Esophagus muscularis mucosa (tissue), 4 donors: ENCODE data around the gene ASIP. TPM values are rescaled to one million over a fixed set of nuclear protein-coding genes. Genes with fewer than 3 reads are reported as not detected.

Source experiments
- DNase-seq: peaks from one replicate; pipeline ENCODE4 v3.0.0-alpha.2; 2017; ENCODE audit errors: extremely low spot score
- H3K27ac ChIP-seq, 4 donors: fragments of 200-600 bp; sonication (generic); replicated peaks in 1 of 4; 1 replicate in 3 of 4; 2 replicates in 1 of 4; pipeline ENCODE4 v1.5.1; 2016 to 2019; ENCODE audit warnings: mild to moderate bottlenecking in 1 of 4
- H3K27me3 ChIP-seq, 4 donors: fragments of 200-600 bp; sonication (generic); one replicate each; pipeline versions ENCODE4 v1.5.1 to v1.6.0; 2016 to 2019
- H3K36me3 ChIP-seq, 4 donors: fragments of 200-600 bp; sonication (generic); one replicate each; pipeline ENCODE4 v1.5.1; 2016 to 2019
- H3K4me1 ChIP-seq, 4 donors: fragments of 200-600 bp; sonication (generic); one replicate each; pipeline ENCODE4 v1.5.1; 2016 to 2019
- H3K4me3 ChIP-seq, 4 donors: fragments of 200-600 bp; sonication (generic); 1 replicate in 2 of 4; 2 replicates in 2 of 4; pipeline ENCODE4 v1.5.1; 2016 to 2019; ENCODE audit warnings: mild to moderate bottlenecking in 4 of 4, moderate library complexity in 1 of 4
- H3K9me3 ChIP-seq, 4 donors: fragments of 200-600 bp; sonication (generic); 1 replicate in 3 of 4; 2 replicates in 1 of 4; pipeline ENCODE4 v1.5.1; 2016 to 2019
- CTCF ChIP-seq, 3 experiments: fragments of 200-600 bp in 2 of 3; fragments of 450-650 bp in 1 of 3; sonication (generic) in 2 of 3; IDR thresholded peaks; one replicate each; pipeline ENCODE4 v1.5.1; 2017 to 2019; ENCODE audit warnings: antibody characterized with exemption in 3 of 3, mild to moderate bottlenecking in 2 of 3, moderate library complexity in 1 of 3
- EP300 ChIP-seq: sonication (generic); formaldehyde crosslinking; IDR thresholded peaks from one replicate; pipeline ENCODE4 v1.6.1; 2017; ENCODE audit warnings: antibody characterized with exemption
- POLR2A ChIP-seq: fragments of 450-650 bp; IDR thresholded peaks from one replicate; pipeline ENCODE4 v1.6.1; 2017; ENCODE audit warnings: antibody characterized with exemption, moderate library complexity, mild to moderate bottlenecking, low read depth
- POLR2AphosphoS5 ChIP-seq, 2 donors: sonication (generic); formaldehyde crosslinking; IDR thresholded peaks; one replicate each; pipeline ENCODE4 v1.6.1; 2017; ENCODE audit warnings: antibody characterized with exemption in 2 of 2
- WGBS: methylation state at CpG from one replicate; pipeline ENCODE4 v1.1.5; 2018; 5-methylcytosine and 5-hydroxymethylcytosine counted together
- intact Hi-C: fragments of 100-400 bp; cut with DNase I; formaldehyde crosslinking; loops from one replicate; pipeline ENCODE4 v1.15.1; 2023
- total RNA-seq, 4 donors: library from RNA; depleted of rRNA; stranded (reverse); fragments of >200 nt; gene quantifications; one replicate each; pipeline versions ENCODE4 v1.1.0 to v1.2.1, GENCODE V29; 2016

Gene ASIP
- total RNA-seq, 4 donors from 2014 or later = not detected

- no peak overlapping the region for H3K27ac ChIP-seq
- intact Hi-C loops = loop anchor here (10.0 kb wide), 1 partner anchor 399 kb away; the partner anchor contains the start of gene TP53INP2
- DNase-seq = no peak
- no peaks in the 10 kb centered on the region for H3K36me3 ChIP-seq
- H3K9me3 ChIP-seq = no peaks in the 10 kb centered on the region
- H3K4me3 ChIP-seq = no peak overlapping the region
- TF ChIP-seq POLR2A (no peak), POLR2AphosphoS5 (IDR thresholded peaks at IDR 0.05) (no peak), CTCF (IDR thresholded peaks at IDR 0.05) (no peak), EP300 (no peak)
- peaks cover 16 to 23% (median 19%) of the 10 kb centered on the region in 4 donors for H3K4me1 ChIP-seq
- WGBS = 78% methylated on average over 19 of the region's 19 CpGs
- no peaks in the 10 kb centered on the region for H3K27me3 ChIP-seq
Measured at GRCh38 chr20:34305333-34306230, 64.4 kb downstream of the ASIP start.

GRCh38 chr20:34309691-34310090, 68.5 kb downstream of the ASIP start:
- H3K36me3 ChIP-seq = no peaks in the 10 kb centered on the region
- H3K4me3 ChIP-seq = no peak overlapping the region
- no peak for DNase-seq
- H3K9me3 ChIP-seq = no peaks in the 10 kb centered on the region
- 95% methylated on average over 3 of the region's 3 CpGs for WGBS
- peaks cover 7 to 20% (median 19%) of the 10 kb centered on the region in 4 donors for H3K4me1 ChIP-seq
- intact Hi-C loops = loop anchor here (10.0 kb wide), 3 partner anchors 215 to 465 kb away; partner anchors contain the start of gene TP53INP2
- peaks cover 0 to 15% (median 7%) of the 10 kb centered on the region in 4 donors for H3K27me3 ChIP-seq
- TF ChIP-seq EP300 = no peak
- TF ChIP-seq CTCF (IDR thresholded peaks at IDR 0.05) = no peak
- TF ChIP-seq POLR2A = no peak
- TF ChIP-seq POLR2AphosphoS5 (IDR thresholded peaks at IDR 0.05) = no peak
- H3K27ac ChIP-seq = no peak overlapping the region

- H3K27ac ChIP-seq = no peak overlapping the region
- 89% methylated on average over 19 of the region's 19 CpGs for WGBS
Measured at GRCh38 chr20:34310481-34311117, 69.4 kb downstream of the ASIP start.

More at GRCh38 chr20:34310481-34311117, 69.4 kb downstream of the ASIP start:
- TF ChIP-seq POLR2A (no peak), EP300 (no peak), CTCF (IDR thresholded peaks at IDR 0.05) (no peak), POLR2AphosphoS5 (IDR thresholded peaks at IDR 0.05) (no peak)
- intact Hi-C loops = loop anchor here (10.0 kb wide), 2 partner anchors 214 to 464 kb away; no protein-coding TSS in a partner anchor
- no peak for DNase-seq
- H3K9me3 ChIP-seq = no peaks in the 10 kb centered on the region
- H3K36me3 ChIP-seq = no peaks in the 10 kb centered on the region
- H3K4me1 ChIP-seq = peaks cover 7 to 20% (median 19%) of the 10 kb centered on the region in 4 donors
- no peak overlapping the region for H3K4me3 ChIP-seq
- H3K27me3 ChIP-seq = peaks cover 0 to 15% (median 7%) of the 10 kb centered on the region in 4 donors
